Neuronal stem cell (in vitro differentiated cells): Measurements from ENCODE around the gene GCHFR. TPM values are rescaled to one million over a fixed set of nuclear protein-coding genes. Genes with fewer than 3 reads are reported as not detected.

Experiments
- DNase-seq: peaks from one replicate; pipeline ENCODE4 v3.0.0-alpha.2; 2013; ENCODE audit warnings: low spot score
- H2AFZ ChIP-seq: one replicate; pipeline ENCODE4 v1.6.1; 2013; ENCODE audit warnings: mild to moderate bottlenecking, low read length, inconsistent platforms
- H2AK5ac ChIP-seq: 2 replicates; pipeline ENCODE4 v1.6.1; 2013; ENCODE audit warnings: low read depth, mild to moderate bottlenecking, inconsistent platforms, low read length, moderate library complexity, mixed read lengths
- H2BK120ac ChIP-seq: 2 replicates; pipeline ENCODE4 v1.6.1; 2013; ENCODE audit warnings: low read depth, mild to moderate bottlenecking, inconsistent platforms, low read length, moderate library complexity, mixed read lengths
- H2BK12ac ChIP-seq: one replicate; pipeline ENCODE4 v1.6.1; 2013; ENCODE audit warnings: low read length, inconsistent platforms
- H2BK15ac ChIP-seq: 2 replicates; pipeline ENCODE4 v1.6.1; 2013; ENCODE audit warnings: mild to moderate bottlenecking, low read length, inconsistent platforms, mixed read lengths
- H2BK5ac ChIP-seq: one replicate; pipeline ENCODE4 v1.6.1; 2013; ENCODE audit warnings: inconsistent platforms, mild to moderate bottlenecking, low read length, moderate library complexity
- H3K14ac ChIP-seq: one replicate; pipeline ENCODE4 v1.6.1; 2013; ENCODE audit warnings: low read length, inconsistent platforms
- H3K18ac ChIP-seq: 2 replicates; pipeline ENCODE4 v1.6.1; 2013; ENCODE audit warnings: low read length, inconsistent platforms
- H3K23ac ChIP-seq: 2 replicates; pipeline ENCODE4 v1.6.1; 2013; ENCODE audit warnings: low read depth, mild to moderate bottlenecking, mixed read lengths, low read length, inconsistent platforms; ENCODE audit not compliant: poor library complexity
- H3K27ac ChIP-seq: replicated peaks from 3 replicates; pipeline ENCODE4 v1.5.1; 2013; ENCODE audit warnings: low read length, inconsistent platforms
- H3K27me3 ChIP-seq, 3 experiments: 2 replicates each; pipeline ENCODE4 v1.6.1; 2013; ENCODE audit warnings: low read length in 3 of 3, mild to moderate bottlenecking in 2 of 3, inconsistent platforms in 1 of 3, low read depth in 1 of 3, mixed read lengths in 1 of 3, moderate library complexity in 1 of 3; ENCODE audit not compliant: control insufficient read depth in 3 of 3, insufficient read depth in 3 of 3
- H3K36me3 ChIP-seq, 2 donors: replicated peaks in 1 of 2; 2 replicates each; pipeline ENCODE4 v1.6.1; 2013; ENCODE audit warnings: low read length in 2 of 2; ENCODE audit not compliant: control insufficient read depth in 2 of 2, insufficient read depth in 2 of 2
- H3K4ac ChIP-seq: 2 replicates; pipeline ENCODE4 v1.6.1; 2013; ENCODE audit warnings: inconsistent platforms, mild to moderate bottlenecking, low read length, moderate library complexity
- H3K4me1 ChIP-seq, 2 donors: 1 replicate in 1 of 2; 2 replicates in 1 of 2; pipeline ENCODE4 v1.6.1; 2013; ENCODE audit warnings: low read length in 2 of 2, low read depth in 1 of 2; ENCODE audit not compliant: control insufficient read depth in 2 of 2, insufficient read depth in 1 of 2
- H3K4me2 ChIP-seq: one replicate; pipeline ENCODE4 v1.6.1; 2013; ENCODE audit warnings: mild to moderate bottlenecking, low read length, inconsistent platforms; ENCODE audit not compliant: insufficient read depth, poor library complexity, severe bottlenecking
- H3K4me3 ChIP-seq, 2 donors: 2 replicates each; pipeline ENCODE4 v1.5.1; 2013; ENCODE audit warnings: low read length in 2 of 2, mild to moderate bottlenecking in 2 of 2, inconsistent platforms in 1 of 2, moderate library complexity in 1 of 2
- H3K79me1 ChIP-seq: one replicate; pipeline ENCODE4 v1.6.1; 2013; ENCODE audit warnings: low read depth, mild to moderate bottlenecking, inconsistent platforms, low read length, moderate library complexity
- H3K9ac ChIP-seq: one replicate; pipeline ENCODE4 v1.6.1; 2013; ENCODE audit warnings: mild to moderate bottlenecking, low read depth, low read length, inconsistent platforms; ENCODE audit not compliant: poor library complexity
- H3K9me3 ChIP-seq, 2 donors: replicated peaks in 1 of 2; 2 replicates each; pipeline versions ENCODE3 to v1.6.1; 2013; ENCODE audit warnings: low read length in 2 of 2, mild to moderate bottlenecking in 2 of 2, inconsistent platforms in 1 of 2, low read depth in 1 of 2, mixed read lengths in 1 of 2, moderate library complexity in 1 of 2; ENCODE audit not compliant: control insufficient read depth in 2 of 2, insufficient read depth in 1 of 2
- H4K8ac ChIP-seq: one replicate; pipeline ENCODE4 v1.6.1; 2013; ENCODE audit warnings: low read depth, mild to moderate bottlenecking, inconsistent platforms, low read length, moderate library complexity
- H4K91ac ChIP-seq: one replicate; pipeline ENCODE4 v1.6.1; 2013; ENCODE audit warnings: low read length, low read depth, mild to moderate bottlenecking, inconsistent platforms; ENCODE audit not compliant: poor library complexity
- WGBS, 2 donors: extraction: QIAGEN DNeasy Blood & Tissue Kit; methylation state at CpG; one replicate each; pipeline ENCODE4 v1.1.7; 2013; ENCODE audit warnings: missing lambda C conversion rate in 2 of 2, mixed read lengths in 1 of 2; ENCODE audit not compliant: insufficient read length in 2 of 2, insufficient replicate concordance in 1 of 2; ENCODE audit errors: extremely low coverage in 2 of 2; 5-methylcytosine and 5-hydroxymethylcytosine counted together
- small RNA-seq: library from polyadenylated mRNA; stranded (forward); fragments of <200 nt; extraction: miRNeasy Mini kit (QIAGEN cat#:217004); gene quantifications from one replicate; pipeline ENCODE3, GENCODE V24; 2013; ENCODE audit not compliant: insufficient read depth

GCHFR gene

GRCh38 chr15:40812721-40813425 lies 49.0 kb downstream of the GCHFR start:
- Histone ChIP-seq H3K4me1 (peaks cover 0 to 3% of the 10 kb centered on the region in 2 donors), H4K8ac (peak overlapping the region; percentile 75), H3K9me3 (no peaks in the 10 kb centered on the region), H3K9ac (no peak overlapping the region), H3K23ac (no peak overlapping the region), H2BK12ac (no peak overlapping the region), H2AFZ (no peak overlapping the region), H3K36me3 (peaks cover 1 to 15% of the 10 kb centered on the region in 2 donors), H4K91ac (no peak overlapping the region), H2BK5ac (peak overlapping the region; percentile 49), H2BK15ac (no peak overlapping the region), H3K79me1 (no peaks in the 10 kb centered on the region), H3K18ac (no peak overlapping the region), H3K4me3 (no peak overlapping the region), H2BK120ac (no peak overlapping the region), H3K27me3 (no peaks in the 10 kb centered on the region), H3K4me2 (no peak overlapping the region), H3K27ac (no peak overlapping the region), H2AK5ac (no peak overlapping the region), H3K4ac (no peak overlapping the region), H3K14ac (no peak overlapping the region)
- WGBS, 2 donors = no CpG with 5 or more reads among the region's 12 CpGs
- DNase-seq = no peak

GRCh38 chr15:40815042-40815698 lies 51.3 kb downstream of the GCHFR start:
- Histone ChIP-seq H3K36me3 (peaks cover 1 to 15% of the 10 kb centered on the region in 2 donors), H3K27me3 (no peaks in the 10 kb centered on the region), H3K9ac (no peak overlapping the region), H2BK120ac (no peak overlapping the region), H2BK15ac (no peak overlapping the region), H3K4me2 (no peak overlapping the region), H2AK5ac (no peak overlapping the region), H3K4me1 (no peaks in the 10 kb centered on the region), H4K8ac (no peak overlapping the region), H3K27ac (no peak overlapping the region), H3K23ac (no peak overlapping the region), H3K4me3 (no peak overlapping the region), H2BK12ac (no peak overlapping the region), H3K18ac (no peak overlapping the region), H3K79me1 (no peaks in the 10 kb centered on the region), H2BK5ac (no peak overlapping the region), H3K14ac (no peak overlapping the region), H2AFZ (no peak overlapping the region), H3K9me3 (no peaks in the 10 kb centered on the region), H3K4ac (no peak overlapping the region), H4K91ac (no peak overlapping the region)
- no CpG with 5 or more reads among the region's 4 CpGs for WGBS, 2 donors
- no peak for DNase-seq

Small RNA genes lying within 50 kb of the gene (small RNA-seq; reads per million reads assigned to genes)
- gene SUMO2P15 = not detected
